H1 (cell line): ENCODE measurements around the gene FOXE1. TPM values are rescaled to one million over a fixed set of nuclear protein-coding genes. Genes with fewer than 3 reads are reported as not detected.

ENCODE experiments used
- CBX5 ChIP-seq: fragments of 300-800, 300-1000 bp; sonication (generic); IDR thresholded peaks from 2 replicates; pipeline ENCODE4 v1.7.1; 2016; ENCODE audit warnings: antibody characterized with exemption, low read length, low read depth
- RFX5 ChIP-seq: IDR thresholded peaks from 2 replicates; pipeline ENCODE4 v1.6.1; 2011; ENCODE audit warnings: low read depth, low read length, improper control_type of control experiment, borderline replicate concordance
- SRF ChIP-seq: IDR thresholded peaks from 2 replicates; pipeline ENCODE4 v1.6.1; 2011; ENCODE audit warnings: mild to moderate bottlenecking, low read depth, low read length, moderate library complexity
- ZNF274 ChIP-seq: IDR thresholded peaks from 2 replicates; pipeline ENCODE4 v1.7.0; 2012; ENCODE audit warnings: low read length, borderline replicate concordance; ENCODE audit errors: extremely low read depth
- polyA plus RNA-seq, 7 experiments: library from polyadenylated mRNA; depleted of rRNA in 3 of 7; stranded (reverse) in 5 of 7; unstranded in 2 of 7; fragments of >200 nt in 5 of 7; fragments of 200-250 nt in 2 of 7; gene quantifications; 1 replicate in 5 of 7; 2 replicates in 1 of 7; 4 replicates in 1 of 7; pipeline versions ENCODE4 v1.2.1 to v1.2.3, GENCODE V29; 2011 to 2013; ENCODE audit warnings: missing spikeins in 2 of 7, mixed read lengths in 2 of 7
- total RNA-seq: library from RNA; stranded (reverse); fragmentation: NEBNext Ultra II Directional; extraction: Animal tissue kit (Norgen Biotek cat#: 25700); gene quantifications from 2 replicates; pipeline ENCODE4 v1.2.1, GENCODE V29; 2021

Gene FOXE1
- total and polyA plus RNA-seq, 2 of the 8 experiments (the other 6 are each of a cell fraction or from before 2014, with no cell fraction given): 0.03 TPM; not detected in 1

DNA sequence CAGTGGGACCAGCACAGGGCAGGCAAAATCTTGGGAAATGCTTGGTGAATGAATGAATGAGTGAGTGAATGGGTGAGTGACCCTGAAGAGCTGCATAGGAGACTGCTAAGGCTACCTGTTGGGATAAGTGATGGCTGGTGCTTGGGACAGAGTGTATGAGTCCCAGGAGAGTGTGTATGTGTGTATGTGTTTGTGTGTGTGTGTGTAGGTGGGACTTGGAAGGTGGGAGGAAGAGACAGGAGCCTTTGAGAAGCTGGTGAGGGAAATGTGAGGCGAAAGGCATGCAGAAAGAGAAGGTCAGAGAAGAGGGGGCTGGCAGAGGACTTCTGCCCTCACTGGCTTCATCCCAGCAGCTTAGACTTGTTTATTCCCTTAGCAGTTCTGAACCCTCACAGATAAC is 33.3 kb upstream of the FOXE1 start (continued):
- TF ChIP-seq ZNF274 (no peak), RFX5 (no peak), CBX5 (no peak), SRF (no peak)
